PC-9 (cell line): ENCODE data around the gene BORCS8.

Source experiments
- EZH2 ChIP-seq: fragments of 200-600 bp; sonication (generic); IDR thresholded peaks from 2 replicates; pipeline ENCODE4 v1.8.0; 2017; ENCODE audit warnings: antibody characterized with exemption, low read depth
- TF ChIP-seq, protein P1 (sequence below): fragments of 200-600 bp; sonication (generic); conservative IDR thresholded peaks from 2 replicates; pipeline ENCODE4 v1.6.1; 2017; ENCODE audit warnings: mixed run types, antibody characterized with exemption, mild to moderate bottlenecking, moderate library complexity

DNA sequence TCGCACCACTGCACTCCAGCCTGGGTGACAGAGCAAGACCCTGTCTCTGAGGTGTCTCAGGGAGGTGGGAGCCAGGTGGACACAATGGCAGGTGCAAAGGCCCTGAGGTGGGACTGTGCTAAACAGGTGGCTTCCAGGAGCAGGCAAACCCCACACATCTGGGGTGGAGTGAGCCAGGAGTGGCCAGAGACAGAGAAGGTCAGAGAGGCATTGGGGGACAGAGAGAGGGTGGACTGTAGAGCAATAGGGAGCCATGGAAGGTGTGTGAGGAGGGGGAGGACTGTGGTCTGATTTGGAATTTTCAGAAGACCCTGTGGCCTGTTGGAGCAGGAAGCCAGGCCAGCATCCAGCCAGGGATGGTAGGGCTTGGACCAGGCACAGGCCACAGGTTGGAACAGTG, 26.6 kb downstream of the BORCS8 start:
- TF ChIP-seq, protein P1, sequence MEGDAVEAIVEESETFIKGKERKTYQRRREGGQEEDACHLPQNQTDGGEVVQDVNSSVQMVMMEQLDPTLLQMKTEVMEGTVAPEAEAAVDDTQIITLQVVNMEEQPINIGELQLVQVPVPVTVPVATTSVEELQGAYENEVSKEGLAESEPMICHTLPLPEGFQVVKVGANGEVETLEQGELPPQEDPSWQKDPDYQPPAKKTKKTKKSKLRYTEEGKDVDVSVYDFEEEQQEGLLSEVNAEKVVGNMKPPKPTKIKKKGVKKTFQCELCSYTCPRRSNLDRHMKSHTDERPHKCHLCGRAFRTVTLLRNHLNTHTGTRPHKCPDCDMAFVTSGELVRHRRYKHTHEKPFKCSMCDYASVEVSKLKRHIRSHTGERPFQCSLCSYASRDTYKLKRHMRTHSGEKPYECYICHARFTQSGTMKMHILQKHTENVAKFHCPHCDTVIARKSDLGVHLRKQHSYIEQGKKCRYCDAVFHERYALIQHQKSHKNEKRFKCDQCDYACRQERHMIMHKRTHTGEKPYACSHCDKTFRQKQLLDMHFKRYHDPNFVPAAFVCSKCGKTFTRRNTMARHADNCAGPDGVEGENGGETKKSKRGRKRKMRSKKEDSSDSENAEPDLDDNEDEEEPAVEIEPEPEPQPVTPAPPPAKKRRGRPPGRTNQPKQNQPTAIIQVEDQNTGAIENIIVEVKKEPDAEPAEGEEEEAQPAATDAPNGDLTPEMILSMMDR, result no peak
- no peak for TF ChIP-seq EZH2
